Adrenal gland (tissue), 12 donors: ENCODE measurements around the gene DUSP8. TPM values are rescaled to one million over a fixed set of nuclear protein-coding genes. Genes with fewer than 3 reads are reported as not detected.

Source experiments
- DNase-seq, 7 donors: peaks; one replicate each; pipeline ENCODE4 v3.0.0-alpha.2; 2019 to 2020
- H3K27ac ChIP-seq, 5 donors: fragments of 200-600 bp; sonication (generic) in 4 of 5; 1 replicate in 3 of 5; 2 replicates in 2 of 5; pipeline versions ENCODE4 v1.5.1 to v1.8.0; 2016 to 2020; ENCODE audit warnings: mild to moderate bottlenecking in 1 of 5
- H3K27me3 ChIP-seq: fragments of 200-600 bp; 2 replicates; pipeline ENCODE4 v1.8.0; 2021
- H3K36me3 ChIP-seq, 2 donors: fragments of 200-600 bp; replicated peaks in 1 of 2; 1 replicate in 1 of 2; 2 replicates in 1 of 2; pipeline versions ENCODE4 v1.5.1 to v1.8.0; 2018 to 2022
- H3K4me1 ChIP-seq, 2 donors: fragments of 200-600 bp; replicated peaks in 1 of 2; 1 replicate in 1 of 2; 2 replicates in 1 of 2; pipeline versions ENCODE4 v1.5.1 to v1.8.0; 2018 to 2021
- H3K4me3 ChIP-seq, 4 donors: fragments of 200-600 bp; sonication (generic) in 3 of 4; one replicate each; pipeline ENCODE4 v1.5.1; 2016 to 2018
- H3K9me3 ChIP-seq, 3 donors: fragments of 200-600 bp; sonication (generic) in 1 of 3; replicated peaks in 1 of 3; 1 replicate in 2 of 3; 2 replicates in 1 of 3; pipeline versions ENCODE4 v1.5.1 to v1.8.0; 2016 to 2021
- POLR2A ChIP-seq, 2 donors: fragments of 450-650 bp; IDR thresholded peaks; one replicate each; pipeline ENCODE4 v1.6.1; 2017; ENCODE audit warnings: antibody characterized with exemption in 2 of 2, mild to moderate bottlenecking in 2 of 2, moderate library complexity in 1 of 2
- WGBS, 4 donors: extraction: QIAGEN DNeasy Blood & Tissue Kit in 2 of 4; methylation state at CpG; one replicate each; pipeline versions ENCODE4 v1.1.5 to v1.1.7; 2013 to 2017; 5-methylcytosine and 5-hydroxymethylcytosine counted together
- intact Hi-C, 2 donors: fragments of 100-400 bp; cut with DNase I; formaldehyde crosslinking; loops; one replicate each; pipeline versions ENCODE4 v1.14.1 to v1.15.0; 2022 to 2023
- polyA plus RNA-seq, 3 donors: library from polyadenylated mRNA; stranded (reverse); fragments of 200-250 nt in 2 of 3; fragments of 350-450 nt in 1 of 3; fragmentation: Illumina TruSeq in 1 of 3; extraction: RNeasy Lipid Tissue Mini Kit (QIAGEN cat#74804) in 1 of 3; gene quantifications; one replicate each; pipeline ENCODE4 v1.2.3, GENCODE V29; 2013 to 2014
- total RNA-seq, 9 donors: library from RNA; depleted of rRNA in 4 of 9; stranded (reverse); fragments of >200 nt in 4 of 9; fragments of 120-200 nt in 1 of 9; fragmentation: NEBNext Ultra II Directional in 1 of 9; extraction: Animal tissue kit (Norgen Biotek cat#: 25700) in 1 of 9; gene quantifications; one replicate each; pipeline versions ENCODE4 v1.1.0 to v1.2.4, GENCODE V29; 2013 to 2023
- TF ChIP-seq, protein P1 (sequence below), 6 experiments: fragments of 450-650 bp in 4 of 6; fragments of 200-600 bp in 2 of 6; sonication (generic) in 1 of 6; IDR thresholded peaks; 1 replicate in 5 of 6; 2 replicates in 1 of 6; pipeline versions ENCODE4 v1.5.1 to v1.8.0; 2016 to 2021; ENCODE audit warnings: antibody characterized with exemption in 6 of 6, mild to moderate bottlenecking in 2 of 6, moderate library complexity in 1 of 6
- donor health status: healthy with polysubstance abuse.
- donor health status: Bipolar disorder and iron deficiency.
- donor health status: DM: yes; HTN: yes; CAD: no.
- donor health status: DM: no; HTN: no; CAD: no.
- donor health status: DM: no; HTN: no; CAD: no.
- donor health status: DM: yes; HTN: yes; CAD: no.

The DUSP8 gene
- total and polyA plus RNA-seq, 12 donors, result 0.22 to 6.3 (median 2.0) TPM

DNA sequence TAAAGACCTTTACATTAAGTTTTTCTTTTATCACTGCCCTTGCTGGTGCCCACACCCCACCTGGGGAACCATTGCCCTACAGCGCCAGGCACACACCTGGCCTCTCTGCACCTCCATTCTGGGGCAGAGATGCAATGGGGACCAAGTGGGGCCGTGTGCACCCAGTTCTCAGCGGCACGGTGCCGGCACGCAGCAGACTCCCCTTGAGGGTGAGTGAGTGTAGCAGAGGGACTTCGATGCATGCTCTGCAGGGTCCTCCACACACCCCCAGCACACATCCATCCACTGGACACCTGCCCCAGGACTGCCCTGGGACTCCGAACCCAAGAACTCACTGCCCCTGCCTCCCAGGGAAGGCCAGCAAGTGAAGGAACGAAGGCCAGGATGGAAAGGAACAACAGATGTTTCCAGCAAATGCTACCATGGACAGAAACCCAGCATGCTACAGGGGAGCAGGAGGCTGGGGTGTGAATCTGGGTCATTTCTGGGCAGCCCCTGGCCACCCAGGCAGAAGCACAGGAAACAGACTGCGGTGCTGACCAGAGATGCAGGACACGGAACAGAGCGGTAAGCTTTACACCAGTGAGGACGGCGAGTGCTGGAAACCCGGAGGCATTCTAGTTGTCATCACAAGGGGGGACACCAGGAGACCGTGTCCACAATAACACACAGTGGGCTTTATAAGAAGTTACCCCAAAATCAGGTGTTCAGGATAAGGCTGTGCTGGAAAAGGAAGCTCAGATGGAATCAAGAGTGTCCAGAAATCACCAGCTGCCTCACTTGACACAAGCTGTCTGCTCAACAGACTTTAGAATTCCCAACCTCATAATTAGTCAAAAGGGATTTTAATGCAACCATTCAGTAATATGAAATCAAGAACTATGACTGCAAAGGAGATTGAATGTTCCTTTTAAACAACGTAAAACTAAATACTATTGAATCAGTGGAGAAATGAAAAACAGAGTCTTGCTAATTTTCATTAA lies 52.8 kb downstream of the DUSP8 start:
- Histone ChIP-seq H3K36me3 (no peaks in the 10 kb centered on the region), H3K27me3 (no peaks in the 10 kb centered on the region), H3K27ac (no peak overlapping the region), H3K4me1 (peaks cover 6 to 27% of the 10 kb centered on the region in 2 donors), H3K9me3 (no peaks in the 10 kb centered on the region), H3K4me3 (no peak overlapping the region)
- 93 to 97% (median 94%) methylated on average over 17 of the region's 17 CpGs for WGBS, 4 donors
- intact Hi-C loops, result loop anchor here in 1 of 2 donors (5.0 to 10.0 kb wide), 2 partner anchors 115 to 317 kb away; no protein-coding TSS in a partner anchor
- DNase-seq, result no peak
- TF ChIP-seq, protein P1, sequence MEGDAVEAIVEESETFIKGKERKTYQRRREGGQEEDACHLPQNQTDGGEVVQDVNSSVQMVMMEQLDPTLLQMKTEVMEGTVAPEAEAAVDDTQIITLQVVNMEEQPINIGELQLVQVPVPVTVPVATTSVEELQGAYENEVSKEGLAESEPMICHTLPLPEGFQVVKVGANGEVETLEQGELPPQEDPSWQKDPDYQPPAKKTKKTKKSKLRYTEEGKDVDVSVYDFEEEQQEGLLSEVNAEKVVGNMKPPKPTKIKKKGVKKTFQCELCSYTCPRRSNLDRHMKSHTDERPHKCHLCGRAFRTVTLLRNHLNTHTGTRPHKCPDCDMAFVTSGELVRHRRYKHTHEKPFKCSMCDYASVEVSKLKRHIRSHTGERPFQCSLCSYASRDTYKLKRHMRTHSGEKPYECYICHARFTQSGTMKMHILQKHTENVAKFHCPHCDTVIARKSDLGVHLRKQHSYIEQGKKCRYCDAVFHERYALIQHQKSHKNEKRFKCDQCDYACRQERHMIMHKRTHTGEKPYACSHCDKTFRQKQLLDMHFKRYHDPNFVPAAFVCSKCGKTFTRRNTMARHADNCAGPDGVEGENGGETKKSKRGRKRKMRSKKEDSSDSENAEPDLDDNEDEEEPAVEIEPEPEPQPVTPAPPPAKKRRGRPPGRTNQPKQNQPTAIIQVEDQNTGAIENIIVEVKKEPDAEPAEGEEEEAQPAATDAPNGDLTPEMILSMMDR (IDR thresholded peaks at IDR 0.05), result no peak
- no peak for TF ChIP-seq POLR2A (IDR thresholded peaks at IDR 0.05)

DNA sequence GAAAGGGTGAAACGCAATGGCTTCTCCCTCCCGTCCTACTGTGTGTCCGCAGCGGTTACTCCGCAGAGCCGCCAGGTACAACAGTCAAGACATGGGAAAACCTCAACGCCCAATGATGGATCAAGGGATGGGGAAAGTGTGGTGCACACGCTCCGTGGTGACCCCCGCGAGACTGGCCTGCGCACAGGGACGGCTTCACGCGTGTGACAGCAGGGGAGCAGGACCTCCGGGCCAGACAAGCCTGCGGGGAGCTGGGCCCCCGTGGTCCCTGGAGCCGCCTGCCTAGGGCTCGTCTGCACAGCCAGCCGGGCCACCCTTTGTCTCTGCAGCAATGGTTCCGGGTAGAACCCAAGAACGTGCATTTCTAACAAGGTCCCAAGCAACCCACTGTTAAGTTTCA lies 53.8 kb downstream of the DUSP8 start:
- intact Hi-C loops, result loop anchor here in 1 of 2 donors (5.0 kb wide), 1 partner anchor 316 kb away; no protein-coding TSS in a partner anchor
- TF ChIP-seq, protein P1 (IDR thresholded peaks at IDR 0.05), result no peak
- TF ChIP-seq POLR2A (IDR thresholded peaks at IDR 0.05), result no peak
- no peak overlapping the region for H3K27ac ChIP-seq
- DNase-seq, result no peak
- 89 to 95% (median 92%) methylated on average over 15 to 23 of the region's 23 CpGs for WGBS, 4 donors
- no peaks in the 10 kb centered on the region for H3K27me3 ChIP-seq
- no peak overlapping the region for H3K4me3 ChIP-seq
- H3K36me3 ChIP-seq, result no peaks in the 10 kb centered on the region
- H3K4me1 ChIP-seq, result peaks cover 6 to 27% of the 10 kb centered on the region in 2 donors
- H3K9me3 ChIP-seq, result no peaks in the 10 kb centered on the region

DNA sequence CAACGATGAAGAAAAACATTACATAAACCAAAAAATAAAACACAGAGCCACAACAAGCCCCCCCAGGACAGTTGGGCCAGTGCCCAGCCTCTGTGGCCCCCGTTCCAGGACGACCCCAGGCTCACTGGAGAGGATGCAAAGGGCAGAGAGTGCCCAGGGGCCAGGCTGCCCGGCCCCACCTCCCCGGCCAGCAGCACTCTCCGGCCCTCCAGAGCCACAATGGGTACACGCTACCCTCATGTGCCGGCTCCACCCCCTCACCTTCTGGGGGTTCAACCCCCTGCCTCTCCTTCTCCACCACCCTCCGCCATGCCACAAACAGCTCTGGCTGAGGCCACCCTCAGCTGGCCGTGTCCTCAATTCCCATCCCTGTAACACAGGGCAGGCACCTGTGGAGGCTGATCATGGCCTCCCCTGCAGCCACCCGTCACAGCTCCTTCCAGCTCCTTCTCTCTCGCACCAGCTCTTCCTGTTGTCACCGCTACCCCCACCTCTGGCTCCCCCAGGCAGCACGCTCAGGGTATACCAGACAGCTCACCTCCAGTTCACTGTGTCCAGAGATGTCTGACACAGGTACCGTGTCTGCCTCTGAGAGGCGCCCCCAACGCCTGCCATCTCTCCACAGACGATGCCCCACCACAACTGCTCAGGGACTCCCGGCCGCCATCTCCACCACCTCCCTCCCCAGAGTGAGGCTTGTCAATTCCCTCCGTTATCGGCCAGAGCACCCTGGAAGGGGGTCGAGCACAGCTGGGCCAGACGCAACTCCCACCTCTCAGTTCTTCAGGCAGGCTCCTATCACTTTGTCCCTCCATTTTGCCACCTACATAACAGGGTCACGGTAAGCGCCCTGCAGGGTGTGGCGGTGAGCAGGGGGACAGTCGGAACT lies 54.7 kb downstream of the DUSP8 start:
- intact Hi-C loops, result loop anchor here in 1 of 2 donors (5.0 kb wide), 1 partner anchor 315 kb away; no protein-coding TSS in a partner anchor
- no peak for DNase-seq

More for the DNA sequence above, 54.7 kb downstream of the DUSP8 start:
- no peaks in the 10 kb centered on the region for H3K9me3 ChIP-seq
- TF ChIP-seq POLR2A (IDR thresholded peaks at IDR 0.05), result no peak
- TF ChIP-seq, protein P1 (IDR thresholded peaks at IDR 0.05), result no peak
- no peak overlapping the region for H3K27ac ChIP-seq
- WGBS, 4 donors, result 87 to 89% (median 88%) methylated on average over 24 to 28 of the region's 28 CpGs
- no peaks in the 10 kb centered on the region for H3K27me3 ChIP-seq
- H3K4me1 ChIP-seq, result peaks cover 6 to 27% of the 10 kb centered on the region in 2 donors
- no peaks in the 10 kb centered on the region for H3K36me3 ChIP-seq
- no peak overlapping the region for H3K4me3 ChIP-seq
